GM19240 (cell line): ENCODE measurements around the gene SPTLC2.
"Not testable (repeated sequence)": the region's sequence is repeated elsewhere in the genome, so short reads cannot be mapped to it uniquely, and the experiment has no call there.

Source experiments
- DNase-seq: peaks from one replicate; pipeline ENCODE4 v3.0.0; 2011; ENCODE audit warnings: low spot score; ENCODE audit not compliant: insufficient read length

Gene SPTLC2

GRCh38 chr14:77589099-77589498, 27.3 kb downstream of the SPTLC2 start:
- DNase-seq, result no peak

- not testable (repeated sequence) for DNase-seq
Observed at GRCh38 chr14:77588411-77589025, 27.9 kb downstream of the SPTLC2 start.

GRCh38 chr14:77585385-77585784, 31.1 kb downstream of the SPTLC2 start:
- DNase-seq, result no peak

- DNase-seq, result no peak
Observed at GRCh38 chr14:77584809-77585208, 31.6 kb downstream of the SPTLC2 start.

GRCh38 chr14:77583657-77584056, 32.8 kb downstream of the SPTLC2 start:
- DNase-seq, result no peak

GRCh38 chr14:77582511-77582910, 33.9 kb downstream of the SPTLC2 start:
- DNase-seq, result no peak

- DNase-seq, result no peak
Observed at GRCh38 chr14:77580964-77581505, 35.4 kb downstream of the SPTLC2 start.

- no peak for DNase-seq
Observed at GRCh38 chr14:77580477-77580876, 36.0 kb downstream of the SPTLC2 start.

GRCh38 chr14:77579780-77580179, 36.7 kb downstream of the SPTLC2 start:
- DNase-seq, result no peak

- no peak for DNase-seq
Observed at GRCh38 chr14:77579065-77579464, 37.4 kb downstream of the SPTLC2 start.

- no peak for DNase-seq
Observed at GRCh38 chr14:77574446-77575115, 41.9 kb downstream of the SPTLC2 start.

- DNase-seq, result no peak
Observed at GRCh38 chr14:77573964-77574363, 42.5 kb downstream of the SPTLC2 start.

GRCh38 chr14:77570706-77571268, 45.6 kb downstream of the SPTLC2 start:
- no peak for DNase-seq

- no peak for DNase-seq
Observed at GRCh38 chr14:77565994-77566305, 50.5 kb downstream of the SPTLC2 start.

- no peak for DNase-seq
Observed at GRCh38 chr14:77565289-77565993, 51.0 kb downstream of the SPTLC2 start.

- no peak for DNase-seq
Observed at GRCh38 chr14:77562681-77563080, 53.8 kb downstream of the SPTLC2 start.

- DNase-seq, result no peak
Observed at GRCh38 chr14:77561881-77562280, 54.6 kb downstream of the SPTLC2 start.

- no peak for DNase-seq
Observed at GRCh38 chr14:77559381-77559780, 57.1 kb downstream of the SPTLC2 start.

GRCh38 chr14:77557391-77557790, 59.0 kb downstream of the SPTLC2 start:
- no peak for DNase-seq

- no peak for DNase-seq
Observed at GRCh38 chr14:77556946-77557345, 59.5 kb downstream of the SPTLC2 start.

- DNase-seq, result no peak
Observed at GRCh38 chr14:77554816-77555599, 61.4 kb downstream of the SPTLC2 start.
